Neuronal stem cell (in vitro differentiated cells): ENCODE data around the gene METRNL.

Experiments
- DNase-seq: peaks from one replicate; pipeline ENCODE4 v3.0.0-alpha.2; 2013; ENCODE audit warnings: low spot score
- H2AFZ ChIP-seq: one replicate; pipeline ENCODE4 v1.6.1; 2013; ENCODE audit warnings: mild to moderate bottlenecking, low read length, inconsistent platforms
- H2AK5ac ChIP-seq: 2 replicates; pipeline ENCODE4 v1.6.1; 2013; ENCODE audit warnings: low read depth, mild to moderate bottlenecking, inconsistent platforms, low read length, moderate library complexity, mixed read lengths
- H2BK120ac ChIP-seq: 2 replicates; pipeline ENCODE4 v1.6.1; 2013; ENCODE audit warnings: low read depth, mild to moderate bottlenecking, inconsistent platforms, low read length, moderate library complexity, mixed read lengths
- H2BK12ac ChIP-seq: one replicate; pipeline ENCODE4 v1.6.1; 2013; ENCODE audit warnings: low read length, inconsistent platforms
- H2BK15ac ChIP-seq: 2 replicates; pipeline ENCODE4 v1.6.1; 2013; ENCODE audit warnings: mild to moderate bottlenecking, low read length, inconsistent platforms, mixed read lengths
- H2BK5ac ChIP-seq: one replicate; pipeline ENCODE4 v1.6.1; 2013; ENCODE audit warnings: inconsistent platforms, mild to moderate bottlenecking, low read length, moderate library complexity
- H3K14ac ChIP-seq: one replicate; pipeline ENCODE4 v1.6.1; 2013; ENCODE audit warnings: low read length, inconsistent platforms
- H3K18ac ChIP-seq: 2 replicates; pipeline ENCODE4 v1.6.1; 2013; ENCODE audit warnings: low read length, inconsistent platforms
- H3K23ac ChIP-seq: 2 replicates; pipeline ENCODE4 v1.6.1; 2013; ENCODE audit warnings: low read depth, mild to moderate bottlenecking, mixed read lengths, low read length, inconsistent platforms; ENCODE audit not compliant: poor library complexity
- H3K27ac ChIP-seq: replicated peaks from 3 replicates; pipeline ENCODE4 v1.5.1; 2013; ENCODE audit warnings: low read length, inconsistent platforms
- H3K27me3 ChIP-seq, 3 experiments: 2 replicates each; pipeline ENCODE4 v1.6.1; 2013; ENCODE audit warnings: low read length in 3 of 3, mild to moderate bottlenecking in 2 of 3, inconsistent platforms in 1 of 3, low read depth in 1 of 3, mixed read lengths in 1 of 3, moderate library complexity in 1 of 3; ENCODE audit not compliant: control insufficient read depth in 3 of 3, insufficient read depth in 3 of 3
- H3K36me3 ChIP-seq, 2 donors: replicated peaks in 1 of 2; 2 replicates each; pipeline ENCODE4 v1.6.1; 2013; ENCODE audit warnings: low read length in 2 of 2; ENCODE audit not compliant: control insufficient read depth in 2 of 2, insufficient read depth in 2 of 2
- H3K4ac ChIP-seq: 2 replicates; pipeline ENCODE4 v1.6.1; 2013; ENCODE audit warnings: inconsistent platforms, mild to moderate bottlenecking, low read length, moderate library complexity
- H3K4me1 ChIP-seq, 2 donors: 1 replicate in 1 of 2; 2 replicates in 1 of 2; pipeline ENCODE4 v1.6.1; 2013; ENCODE audit warnings: low read length in 2 of 2, low read depth in 1 of 2; ENCODE audit not compliant: control insufficient read depth in 2 of 2, insufficient read depth in 1 of 2
- H3K4me2 ChIP-seq: one replicate; pipeline ENCODE4 v1.6.1; 2013; ENCODE audit warnings: mild to moderate bottlenecking, low read length, inconsistent platforms; ENCODE audit not compliant: insufficient read depth, poor library complexity, severe bottlenecking
- H3K4me3 ChIP-seq, 2 donors: 2 replicates each; pipeline ENCODE4 v1.5.1; 2013; ENCODE audit warnings: low read length in 2 of 2, mild to moderate bottlenecking in 2 of 2, inconsistent platforms in 1 of 2, moderate library complexity in 1 of 2
- H3K79me1 ChIP-seq: one replicate; pipeline ENCODE4 v1.6.1; 2013; ENCODE audit warnings: low read depth, mild to moderate bottlenecking, inconsistent platforms, low read length, moderate library complexity
- H3K9ac ChIP-seq: one replicate; pipeline ENCODE4 v1.6.1; 2013; ENCODE audit warnings: mild to moderate bottlenecking, low read depth, low read length, inconsistent platforms; ENCODE audit not compliant: poor library complexity
- H3K9me3 ChIP-seq, 2 donors: replicated peaks in 1 of 2; 2 replicates each; pipeline versions ENCODE3 to v1.6.1; 2013; ENCODE audit warnings: low read length in 2 of 2, mild to moderate bottlenecking in 2 of 2, inconsistent platforms in 1 of 2, low read depth in 1 of 2, mixed read lengths in 1 of 2, moderate library complexity in 1 of 2; ENCODE audit not compliant: control insufficient read depth in 2 of 2, insufficient read depth in 1 of 2
- H4K8ac ChIP-seq: one replicate; pipeline ENCODE4 v1.6.1; 2013; ENCODE audit warnings: low read depth, mild to moderate bottlenecking, inconsistent platforms, low read length, moderate library complexity
- H4K91ac ChIP-seq: one replicate; pipeline ENCODE4 v1.6.1; 2013; ENCODE audit warnings: low read length, low read depth, mild to moderate bottlenecking, inconsistent platforms; ENCODE audit not compliant: poor library complexity
- WGBS, 2 donors: extraction: QIAGEN DNeasy Blood & Tissue Kit; methylation state at CpG; one replicate each; pipeline ENCODE4 v1.1.7; 2013; ENCODE audit warnings: missing lambda C conversion rate in 2 of 2, mixed read lengths in 1 of 2; ENCODE audit not compliant: insufficient read length in 2 of 2, insufficient replicate concordance in 1 of 2; ENCODE audit errors: extremely low coverage in 2 of 2; 5-methylcytosine and 5-hydroxymethylcytosine counted together

Gene METRNL

DNA sequence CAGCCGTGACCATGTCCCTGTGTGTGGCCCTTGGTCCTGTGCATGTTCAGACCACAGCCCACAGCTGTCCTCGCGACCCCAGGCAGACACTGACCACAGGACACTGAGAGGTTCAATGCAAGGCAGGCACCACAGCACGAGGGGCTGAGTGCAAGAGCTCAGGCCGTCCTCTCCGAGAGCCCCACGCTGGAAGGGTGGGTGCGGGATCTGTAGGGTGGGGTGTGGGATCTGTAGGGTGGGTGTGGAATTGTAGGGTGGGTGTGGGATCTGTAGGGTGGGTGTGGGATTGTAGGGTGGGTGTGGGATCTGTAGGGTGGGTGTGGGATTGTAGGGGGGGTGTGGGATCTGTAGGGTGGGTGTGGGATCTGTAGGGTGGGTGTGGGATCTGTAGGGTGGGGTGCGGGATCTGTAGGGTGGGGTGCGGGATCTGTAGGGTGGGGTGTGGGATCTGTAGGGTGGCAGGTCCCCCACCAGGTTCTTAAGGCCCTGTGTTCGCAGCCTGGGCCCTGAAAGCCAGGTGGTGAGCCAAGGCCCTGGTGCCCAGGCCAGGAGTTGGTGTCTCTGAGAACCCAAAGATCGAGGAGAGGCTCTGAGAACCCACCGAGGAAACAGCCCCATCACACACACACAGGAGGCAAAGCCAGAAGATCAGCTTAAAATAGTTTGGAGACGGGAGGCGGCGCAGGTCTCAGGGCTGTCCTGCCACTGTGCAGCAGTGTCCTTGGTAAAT lies 48.2 kb downstream of the METRNL start:
- Histone ChIP-seq H3K79me1 (no peaks in the 10 kb centered on the region), H2BK120ac (no peak overlapping the region), H4K91ac (no peak overlapping the region), H3K27me3 (peaks cover 0 to 30% (median 5%) of the 10 kb centered on the region in 3 experiments), H2BK5ac (no peak overlapping the region), H3K14ac (no peak overlapping the region), H2AFZ (no peak overlapping the region), H3K23ac (no peak overlapping the region), H3K4me2 (no peak overlapping the region), H2BK12ac (no peak overlapping the region), H3K9me3 (peaks cover 0 to 13% of the 10 kb centered on the region in 2 donors), H3K4me1 (no peaks in the 10 kb centered on the region), H3K18ac (peak overlapping the region; percentile 44), H3K4me3 (no peak overlapping the region), H3K4ac (no peak overlapping the region), H3K36me3 (no peaks in the 10 kb centered on the region), H4K8ac (no peak overlapping the region), H2BK15ac (no peak overlapping the region), H2AK5ac (no peak overlapping the region), H3K9ac (peak overlapping the region; percentile 54), H3K27ac (no peak overlapping the region)
- WGBS, 2 donors: no CpG with 5 or more reads among the region's 16 CpGs
- no peak for DNase-seq

- Histone ChIP-seq H3K23ac (no peak overlapping the region), H2BK12ac (peak overlapping the region; percentile 16), H2AK5ac (no peak overlapping the region), H3K18ac (no peak overlapping the region), H3K9me3 (peaks cover 0 to 12% of the 10 kb centered on the region in 2 donors), H2AFZ (no peak overlapping the region), H4K91ac (no peak overlapping the region), H3K36me3 (no peaks in the 10 kb centered on the region), H3K9ac (no peak overlapping the region), H3K27ac (no peak overlapping the region), H3K14ac (no peak overlapping the region), H3K4me1 (no peaks in the 10 kb centered on the region), H3K79me1 (no peaks in the 10 kb centered on the region), H2BK120ac (no peak overlapping the region), H3K4me2 (no peak overlapping the region), H2BK15ac (no peak overlapping the region), H4K8ac (no peak overlapping the region), H3K27me3 (peaks cover 0 to 29% (median 1%) of the 10 kb centered on the region in 3 experiments), H2BK5ac (no peak overlapping the region), H3K4ac (no peak overlapping the region), H3K4me3 (no peak overlapping the region)
- no CpG with 5 or more reads among the region's 32 CpGs for WGBS, 2 donors
- no peak for DNase-seq
Observed at GRCh38 chr17:83128306-83129240, 49.2 kb downstream of the METRNL start.

DNA sequence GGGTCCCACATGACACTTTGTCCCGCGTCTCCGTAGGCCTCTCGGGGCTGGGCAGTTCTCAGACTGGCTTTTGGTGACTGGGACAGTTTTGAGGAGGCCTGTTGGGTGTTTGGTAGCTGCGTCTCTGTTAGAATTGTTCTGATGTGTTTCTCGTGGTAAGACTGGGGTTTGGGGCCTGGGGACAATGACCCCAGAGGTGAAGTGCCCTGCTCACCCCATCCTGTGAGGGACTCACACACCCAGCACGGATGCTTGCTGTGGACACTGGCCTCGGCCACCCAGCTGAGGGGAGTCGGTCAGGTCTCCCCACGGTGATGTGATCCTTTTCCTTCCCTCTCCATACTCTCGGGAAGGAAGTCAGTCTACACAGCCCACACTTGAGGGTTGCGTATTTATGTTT lies 50.3 kb downstream of the METRNL start:
- H3K4me3 ChIP-seq: peak overlapping the region in 1 of 2 donors; percentile 48
- H3K23ac ChIP-seq: no peak overlapping the region
- no peak overlapping the region for H3K27ac ChIP-seq
- H3K18ac ChIP-seq: no peak overlapping the region
- H4K8ac ChIP-seq: no peak overlapping the region
- H2AK5ac ChIP-seq: no peak overlapping the region
- H3K79me1 ChIP-seq: no peaks in the 10 kb centered on the region
- H3K4ac ChIP-seq: no peak overlapping the region
- WGBS, 2 donors: no CpG with 5 or more reads among the region's 12 CpGs
- H3K9ac ChIP-seq: no peak overlapping the region
- H2AFZ ChIP-seq: no peak overlapping the region
- H2BK15ac ChIP-seq: no peak overlapping the region
- no peak overlapping the region for H2BK120ac ChIP-seq
- DNase-seq: no peak
- no peak overlapping the region for H4K91ac ChIP-seq
- no peaks in the 10 kb centered on the region for H3K36me3 ChIP-seq
- peaks cover 0 to 22% (median 0%) of the 10 kb centered on the region in 3 experiments for H3K27me3 ChIP-seq
- no peaks in the 10 kb centered on the region for H3K4me1 ChIP-seq
- H3K9me3 ChIP-seq: peaks cover 0 to 8% of the 10 kb centered on the region in 2 donors
- no peak overlapping the region for H3K4me2 ChIP-seq
- no peak overlapping the region for H3K14ac ChIP-seq
- no peak overlapping the region for H2BK5ac ChIP-seq
- H2BK12ac ChIP-seq: no peak overlapping the region
